ENCODE data around the gene FGD4.

FGD4 gene

DNA sequence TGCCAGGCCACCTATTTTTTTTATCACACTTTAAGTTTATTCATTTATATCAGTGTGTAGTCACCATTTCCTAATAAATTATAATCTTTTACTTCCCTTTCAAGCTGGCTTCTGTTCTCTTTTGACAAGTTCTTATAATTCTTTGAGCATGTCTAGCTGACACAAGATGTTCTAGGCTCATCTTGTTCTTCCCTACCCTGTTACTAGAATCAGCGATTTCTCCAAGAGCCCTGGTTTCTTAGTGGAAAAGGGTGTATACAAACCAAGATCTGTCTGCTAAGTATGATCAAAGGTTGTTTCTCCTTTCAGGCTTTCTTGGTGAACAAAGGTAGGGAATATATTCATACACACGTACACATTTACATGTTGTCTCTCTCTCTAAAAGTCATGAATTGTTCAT is 51.0 kb downstream of the FGD4 start:
- TF ChIP-seq, protein P1, sequence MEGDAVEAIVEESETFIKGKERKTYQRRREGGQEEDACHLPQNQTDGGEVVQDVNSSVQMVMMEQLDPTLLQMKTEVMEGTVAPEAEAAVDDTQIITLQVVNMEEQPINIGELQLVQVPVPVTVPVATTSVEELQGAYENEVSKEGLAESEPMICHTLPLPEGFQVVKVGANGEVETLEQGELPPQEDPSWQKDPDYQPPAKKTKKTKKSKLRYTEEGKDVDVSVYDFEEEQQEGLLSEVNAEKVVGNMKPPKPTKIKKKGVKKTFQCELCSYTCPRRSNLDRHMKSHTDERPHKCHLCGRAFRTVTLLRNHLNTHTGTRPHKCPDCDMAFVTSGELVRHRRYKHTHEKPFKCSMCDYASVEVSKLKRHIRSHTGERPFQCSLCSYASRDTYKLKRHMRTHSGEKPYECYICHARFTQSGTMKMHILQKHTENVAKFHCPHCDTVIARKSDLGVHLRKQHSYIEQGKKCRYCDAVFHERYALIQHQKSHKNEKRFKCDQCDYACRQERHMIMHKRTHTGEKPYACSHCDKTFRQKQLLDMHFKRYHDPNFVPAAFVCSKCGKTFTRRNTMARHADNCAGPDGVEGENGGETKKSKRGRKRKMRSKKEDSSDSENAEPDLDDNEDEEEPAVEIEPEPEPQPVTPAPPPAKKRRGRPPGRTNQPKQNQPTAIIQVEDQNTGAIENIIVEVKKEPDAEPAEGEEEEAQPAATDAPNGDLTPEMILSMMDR (IDR thresholded peaks at IDR 0.05) = no peak
- Histone ChIP-seq H3K9me3 (ENCODE audit: control insufficient read depth, low read length) (no peaks in the 10 kb centered on the region), H3K27me3 (ENCODE audit: control insufficient read depth, insufficient read depth, low read length) (no peaks in the 10 kb centered on the region), H3K4me2 (ENCODE audit: low read length) (no peak overlapping the region), H3K4me3 (ENCODE audit: low read depth, low read length) (no peak overlapping the region), H3K36me3 (ENCODE audit: control insufficient read depth, insufficient read depth, low read length) (no peaks in the 10 kb centered on the region), H2AFZ (no peak overlapping the region), H3K27ac (no peak overlapping the region), H3K4me1 (peaks cover 6% of the 10 kb centered on the region), H3K9ac (no peak overlapping the region), H3K79me2 (peaks cover 15% of the 10 kb centered on the region)

DNA sequence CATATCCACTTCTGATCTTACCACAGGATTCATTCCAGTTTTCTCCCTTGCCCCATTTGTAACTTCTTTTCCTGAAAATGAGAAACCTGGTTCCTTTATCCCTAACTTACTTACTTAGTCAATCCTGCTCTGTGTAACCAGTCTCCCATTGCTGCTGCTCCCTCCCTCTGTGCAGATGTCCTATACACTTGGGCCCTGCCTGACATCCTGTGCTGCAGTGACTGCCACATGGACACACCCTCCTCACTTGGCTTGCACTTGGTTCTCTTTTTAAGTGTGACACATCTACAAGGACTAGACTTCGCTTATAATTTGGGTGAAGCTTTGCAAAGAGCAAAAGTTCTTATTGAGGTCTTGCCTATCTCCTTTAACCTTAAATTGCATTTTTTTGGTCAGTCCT is 51.4 kb downstream of the FGD4 start:
- no peak overlapping the region for H3K4me2 ChIP-seq (ENCODE audit: low read length)
- H3K36me3 ChIP-seq (ENCODE audit: control insufficient read depth, insufficient read depth, low read length) = no peaks in the 10 kb centered on the region
- H3K9me3 ChIP-seq (ENCODE audit: control insufficient read depth, low read length) = no peaks in the 10 kb centered on the region
- TF ChIP-seq, protein P1 (IDR thresholded peaks at IDR 0.05) = no peak
- H3K9ac ChIP-seq = no peak overlapping the region
- no peak overlapping the region for H3K4me3 ChIP-seq (ENCODE audit: low read depth, low read length)
- H2AFZ ChIP-seq = no peak overlapping the region
- H3K27me3 ChIP-seq (ENCODE audit: control insufficient read depth, insufficient read depth, low read length) = no peaks in the 10 kb centered on the region
- peaks cover 6% of the 10 kb centered on the region for H3K4me1 ChIP-seq
- peaks cover 15% of the 10 kb centered on the region for H3K79me2 ChIP-seq
- H3K27ac ChIP-seq = no peak overlapping the region

DNA sequence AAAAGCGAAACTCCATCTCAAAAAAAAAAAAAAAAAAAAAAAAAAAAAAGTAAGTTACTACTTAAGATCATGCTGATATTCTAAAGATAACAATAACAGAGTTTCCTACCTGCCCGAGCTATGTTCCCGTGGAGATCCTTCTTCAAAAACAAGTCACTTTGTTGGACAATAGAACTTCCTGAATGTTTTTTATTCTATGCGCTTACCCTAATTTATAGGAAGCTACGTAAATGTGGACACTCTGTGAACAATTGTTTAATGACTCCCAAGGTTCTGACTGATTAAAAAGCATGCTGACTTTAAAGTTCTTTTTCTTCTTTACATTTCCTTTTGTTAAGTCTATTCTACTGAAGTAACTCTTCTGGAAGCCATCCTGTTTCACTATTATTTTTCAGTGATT is 52.5 kb downstream of the FGD4 start:
- no peak overlapping the region for H3K27ac ChIP-seq
- H3K9ac ChIP-seq = no peak overlapping the region
- H3K36me3 ChIP-seq (ENCODE audit: control insufficient read depth, insufficient read depth, low read length) = no peaks in the 10 kb centered on the region
- TF ChIP-seq, protein P1 (IDR thresholded peaks at IDR 0.05) = no peak
- H3K9me3 ChIP-seq (ENCODE audit: control insufficient read depth, low read length) = no peaks in the 10 kb centered on the region
- H3K27me3 ChIP-seq (ENCODE audit: control insufficient read depth, insufficient read depth, low read length) = no peaks in the 10 kb centered on the region
- H3K4me2 ChIP-seq (ENCODE audit: low read length) = no peak overlapping the region
- no peak overlapping the region for H2AFZ ChIP-seq
- no peaks in the 10 kb centered on the region for H3K4me1 ChIP-seq
- H3K4me3 ChIP-seq (ENCODE audit: low read depth, low read length) = no peak overlapping the region
- H3K79me2 ChIP-seq = peaks cover 8% of the 10 kb centered on the region

DNA sequence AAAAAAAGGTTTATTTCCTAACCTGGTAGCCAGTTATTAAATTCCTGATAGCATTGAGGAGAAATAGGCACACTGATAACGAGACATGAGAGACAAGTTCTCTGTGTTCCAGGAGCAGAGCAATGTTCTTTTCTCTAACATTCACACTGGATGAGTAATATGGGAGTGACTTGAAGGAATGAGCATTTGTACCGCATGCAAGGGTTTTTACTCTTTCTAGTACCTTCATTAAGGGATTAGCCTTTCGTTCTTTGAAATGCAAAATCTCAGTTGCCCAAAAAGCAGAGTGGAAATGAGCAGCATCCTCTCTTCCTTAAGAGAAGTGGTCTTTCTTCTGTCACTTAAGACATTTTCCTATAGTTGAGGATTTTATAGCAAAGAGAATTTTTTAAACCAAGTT is 54.7 kb downstream of the FGD4 start:
- Histone ChIP-seq H2AFZ (no peak overlapping the region), H3K9ac (no peak overlapping the region), H3K9me3 (ENCODE audit: control insufficient read depth, low read length) (no peaks in the 10 kb centered on the region), H3K79me2 (no peaks in the 10 kb centered on the region), H3K4me1 (no peaks in the 10 kb centered on the region), H3K4me3 (ENCODE audit: low read depth, low read length) (no peak overlapping the region), H3K36me3 (ENCODE audit: control insufficient read depth, insufficient read depth, low read length) (no peaks in the 10 kb centered on the region), H3K4me2 (ENCODE audit: low read length) (no peak overlapping the region), H3K27me3 (ENCODE audit: control insufficient read depth, insufficient read depth, low read length) (no peaks in the 10 kb centered on the region), H3K27ac (no peak overlapping the region)
- TF ChIP-seq, protein P1 (IDR thresholded peaks at IDR 0.05) = no peak

DNA sequence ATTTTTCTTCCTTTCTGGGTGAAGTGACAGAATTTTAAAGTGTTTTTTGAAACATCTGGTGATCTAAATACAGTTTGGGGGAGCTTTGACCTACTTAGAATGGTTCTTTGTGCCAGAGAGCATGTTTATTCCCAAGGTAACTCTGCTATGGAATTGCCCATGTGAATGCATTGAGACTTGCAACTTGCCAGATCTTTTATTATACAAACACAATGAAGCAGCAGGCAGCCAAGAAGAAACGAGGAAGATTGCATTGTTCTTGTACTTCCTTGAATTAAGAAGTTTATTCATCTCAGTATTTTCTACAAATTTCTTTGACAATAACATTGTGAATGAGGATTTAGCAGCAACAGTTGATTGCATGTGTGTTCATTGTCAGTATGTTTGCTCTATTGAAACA is 55.5 kb downstream of the FGD4 start:
- H3K4me3 ChIP-seq (ENCODE audit: low read depth, low read length) = no peak overlapping the region
- no peak overlapping the region for H2AFZ ChIP-seq
- H3K36me3 ChIP-seq (ENCODE audit: control insufficient read depth, insufficient read depth, low read length) = no peaks in the 10 kb centered on the region
- peaks cover 3% of the 10 kb centered on the region for H3K79me2 ChIP-seq
- no peaks in the 10 kb centered on the region for H3K27me3 ChIP-seq (ENCODE audit: control insufficient read depth, insufficient read depth, low read length)
- no peak overlapping the region for H3K9ac ChIP-seq
- no peak overlapping the region for H3K4me2 ChIP-seq (ENCODE audit: low read length)
- no peaks in the 10 kb centered on the region for H3K9me3 ChIP-seq (ENCODE audit: control insufficient read depth, low read length)
- TF ChIP-seq, protein P1 (IDR thresholded peaks at IDR 0.05) = no peak
- H3K4me1 ChIP-seq = no peaks in the 10 kb centered on the region
- no peak overlapping the region for H3K27ac ChIP-seq

Data from parathyroid adenoma (tissue), 2 donors.